HCT116 (cell line): Measurements from ENCODE around the gene RAPH1.

Source experiments
- EZH2 ChIP-seq: fragments of 200-600 bp; sonication (generic); IDR thresholded peaks from 2 replicates; pipeline ENCODE4 v1.6.1; 2017; ENCODE audit warnings: antibody characterized with exemption, mixed run types
- POLR2AphosphoS5 ChIP-seq: IDR thresholded peaks from 2 replicates; pipeline ENCODE4 v1.6.1; 2011; ENCODE audit warnings: mild to moderate bottlenecking, low read depth, low read length, moderate library complexity
- TF ChIP-seq, protein P1 (sequence below), 3 experiments: fragments of 200-600 bp in 1 of 3; sonication (generic) in 1 of 3; IDR thresholded peaks in 2 of 3; conservative IDR thresholded peaks in 1 of 3; 2 replicates each; pipeline ENCODE4 v1.5.1; 2012 to 2017; ENCODE audit warnings: low read depth in 2 of 3, low read length in 2 of 3, antibody characterized with exemption in 1 of 3, borderline replicate concordance in 1 of 3, control low read depth in 1 of 3, mild to moderate bottlenecking in 1 of 3, mixed read lengths in 1 of 3, mixed run types in 1 of 3, moderate library complexity in 1 of 3; ENCODE audit not compliant: insufficient read depth in 1 of 3

DNA sequence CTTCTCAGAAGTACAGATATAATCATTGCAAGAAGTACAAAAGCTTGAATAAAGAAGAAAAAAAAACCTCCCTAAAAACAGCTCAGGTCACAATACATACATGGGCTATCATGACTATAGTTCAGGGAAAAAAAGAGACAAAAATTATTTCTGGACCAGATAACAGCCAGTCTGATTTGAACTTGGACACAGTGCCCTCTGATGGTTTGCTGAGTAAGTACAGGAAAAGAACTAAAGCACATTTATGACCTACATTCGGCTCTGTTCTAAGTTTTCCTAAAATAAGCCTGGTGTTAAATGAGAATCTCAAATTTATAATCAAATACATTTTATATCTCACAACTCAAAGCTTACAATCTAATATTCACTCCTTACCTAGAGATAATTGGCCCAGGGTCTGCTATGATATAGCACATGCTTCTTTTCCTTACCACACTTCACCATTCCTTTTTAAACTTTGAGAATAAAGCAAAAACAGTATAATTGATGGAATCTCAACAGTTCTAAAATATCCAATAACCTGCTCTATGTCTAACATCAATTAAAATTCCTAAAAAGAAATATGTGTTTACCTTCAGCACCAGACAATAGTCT is 81.1 kb downstream of the RAPH1 start:
- TF ChIP-seq, protein P1, sequence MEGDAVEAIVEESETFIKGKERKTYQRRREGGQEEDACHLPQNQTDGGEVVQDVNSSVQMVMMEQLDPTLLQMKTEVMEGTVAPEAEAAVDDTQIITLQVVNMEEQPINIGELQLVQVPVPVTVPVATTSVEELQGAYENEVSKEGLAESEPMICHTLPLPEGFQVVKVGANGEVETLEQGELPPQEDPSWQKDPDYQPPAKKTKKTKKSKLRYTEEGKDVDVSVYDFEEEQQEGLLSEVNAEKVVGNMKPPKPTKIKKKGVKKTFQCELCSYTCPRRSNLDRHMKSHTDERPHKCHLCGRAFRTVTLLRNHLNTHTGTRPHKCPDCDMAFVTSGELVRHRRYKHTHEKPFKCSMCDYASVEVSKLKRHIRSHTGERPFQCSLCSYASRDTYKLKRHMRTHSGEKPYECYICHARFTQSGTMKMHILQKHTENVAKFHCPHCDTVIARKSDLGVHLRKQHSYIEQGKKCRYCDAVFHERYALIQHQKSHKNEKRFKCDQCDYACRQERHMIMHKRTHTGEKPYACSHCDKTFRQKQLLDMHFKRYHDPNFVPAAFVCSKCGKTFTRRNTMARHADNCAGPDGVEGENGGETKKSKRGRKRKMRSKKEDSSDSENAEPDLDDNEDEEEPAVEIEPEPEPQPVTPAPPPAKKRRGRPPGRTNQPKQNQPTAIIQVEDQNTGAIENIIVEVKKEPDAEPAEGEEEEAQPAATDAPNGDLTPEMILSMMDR (IDR thresholded peaks at IDR 0.05 in 2 of 3, conservative IDR thresholded peaks at IDR 0.05 in 1 of 3; ENCODE audit: borderline replicate concordance in 1 of 3, insufficient read depth in 1 of 3, low read depth in 2 of 3, low read length in 2 of 3) = peak; percentile 61 to 82 (median 65)
- TF ChIP-seq EZH2 (no peak), POLR2AphosphoS5 (no peak)
